Peyer's patch (tissue), 4 donors: ENCODE results near the gene ITCH. TPM values are rescaled to one million over a fixed set of nuclear protein-coding genes. Genes with fewer than 3 reads are reported as not detected.
A peak's percentile ranks its signal among the peaks of the same experiment; 100 is the strongest.

ENCODE experiments used
- DNase-seq, 3 donors: peaks; one replicate each; pipeline ENCODE4 v3.0.0-alpha.2; 2017 to 2019
- H3K27ac ChIP-seq, 4 donors: fragments of 200-600 bp; sonication (generic); one replicate each; pipeline ENCODE4 v1.5.1; 2016 to 2019
- H3K27me3 ChIP-seq, 2 donors: fragments of 200-600 bp; sonication (generic); one replicate each; pipeline ENCODE4 v1.5.1; 2019
- H3K36me3 ChIP-seq, 3 donors: fragments of 200-600 bp; sonication (generic); one replicate each; pipeline ENCODE4 v1.5.1; 2016 to 2019
- H3K4me1 ChIP-seq, 4 donors: fragments of 200-600 bp; sonication (generic); one replicate each; pipeline ENCODE4 v1.5.1; 2016 to 2019
- H3K4me3 ChIP-seq, 4 donors: fragments of 200-600 bp; sonication (generic); 1 replicate in 3 of 4; 2 replicates in 1 of 4; pipeline ENCODE4 v1.5.1; 2016 to 2019; ENCODE audit warnings: mild to moderate bottlenecking in 1 of 4
- H3K9me3 ChIP-seq, 4 donors: fragments of 200-600 bp; sonication (generic); one replicate each; pipeline ENCODE4 v1.5.1; 2016 to 2019; ENCODE audit warnings: mild to moderate bottlenecking in 1 of 4
- CTCF ChIP-seq, 6 experiments: fragments of 450-650 bp in 4 of 6; fragments of 200-600 bp in 2 of 6; sonication (generic) in 1 of 6; IDR thresholded peaks; one replicate each; pipeline ENCODE4 v1.5.1; 2017 to 2019; ENCODE audit warnings: antibody characterized with exemption in 6 of 6, mild to moderate bottlenecking in 3 of 6, moderate library complexity in 1 of 6
- POLR2A ChIP-seq, 2 donors: fragments of 450-650 bp; IDR thresholded peaks; one replicate each; pipeline ENCODE4 v1.5.1; 2017; ENCODE audit warnings: antibody characterized with exemption in 2 of 2, mild to moderate bottlenecking in 2 of 2, moderate library complexity in 2 of 2
- total RNA-seq, 4 donors: library from RNA; depleted of rRNA; stranded (reverse); fragments of >200 nt; gene quantifications; one replicate each; pipeline ENCODE4 v1.1.0, GENCODE V29; 2016

The ITCH gene
- total RNA-seq, 4 donors from 2014 or later, result 43.6 to 69.3 (median 59.8) TPM

DNA sequence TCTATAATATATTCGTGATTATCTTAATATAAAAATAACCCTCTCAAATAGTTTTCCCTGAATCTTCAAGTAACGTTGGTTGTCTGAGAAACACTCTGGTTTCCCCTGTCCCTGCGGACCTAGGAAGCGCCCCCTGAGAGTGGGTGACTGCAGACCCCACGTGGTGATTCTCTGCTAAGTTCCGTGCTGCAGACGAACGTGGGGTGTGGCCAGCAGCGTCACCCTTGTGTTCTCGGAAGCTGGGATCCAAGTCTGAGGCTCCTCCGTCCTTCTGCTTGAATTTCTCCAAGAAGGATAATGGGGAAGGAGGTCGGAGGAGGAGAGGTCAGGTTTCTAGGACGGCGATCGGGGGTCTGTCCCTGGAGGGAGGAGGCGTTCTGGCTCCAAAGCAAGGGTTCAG is 178.8 kb downstream of the ITCH start:
- H3K36me3 ChIP-seq, result peaks cover 0 to 48% (median 0%) of the 10 kb centered on the region in 3 donors
- no peak overlapping the region for H3K27ac ChIP-seq
- no peaks in the 10 kb centered on the region for H3K27me3 ChIP-seq
- no peak overlapping the region for H3K4me3 ChIP-seq
- H3K4me1 ChIP-seq, result peaks cover 0 to 13% (median 0%) of the 10 kb centered on the region in 4 donors
- DNase-seq, result no peak
- no peaks in the 10 kb centered on the region for H3K9me3 ChIP-seq
- no peak for TF ChIP-seq POLR2A (IDR thresholded peaks at IDR 0.05)
- no peak for TF ChIP-seq CTCF (IDR thresholded peaks at IDR 0.05)

- Histone ChIP-seq H3K4me1 (peaks cover 0 to 13% (median 0%) of the 10 kb centered on the region in 4 donors), H3K4me3 (no peak overlapping the region), H3K27me3 (no peaks in the 10 kb centered on the region), H3K27ac (no peak overlapping the region), H3K9me3 (no peaks in the 10 kb centered on the region), H3K36me3 (peaks cover 0 to 43% (median 0%) of the 10 kb centered on the region in 3 donors)
- no peak for DNase-seq
- TF ChIP-seq POLR2A (IDR thresholded peaks at IDR 0.05), result no peak
These were observed 179.4 kb downstream of the ITCH start for GRCh38 chr20:34542439-34542838.

DNA sequence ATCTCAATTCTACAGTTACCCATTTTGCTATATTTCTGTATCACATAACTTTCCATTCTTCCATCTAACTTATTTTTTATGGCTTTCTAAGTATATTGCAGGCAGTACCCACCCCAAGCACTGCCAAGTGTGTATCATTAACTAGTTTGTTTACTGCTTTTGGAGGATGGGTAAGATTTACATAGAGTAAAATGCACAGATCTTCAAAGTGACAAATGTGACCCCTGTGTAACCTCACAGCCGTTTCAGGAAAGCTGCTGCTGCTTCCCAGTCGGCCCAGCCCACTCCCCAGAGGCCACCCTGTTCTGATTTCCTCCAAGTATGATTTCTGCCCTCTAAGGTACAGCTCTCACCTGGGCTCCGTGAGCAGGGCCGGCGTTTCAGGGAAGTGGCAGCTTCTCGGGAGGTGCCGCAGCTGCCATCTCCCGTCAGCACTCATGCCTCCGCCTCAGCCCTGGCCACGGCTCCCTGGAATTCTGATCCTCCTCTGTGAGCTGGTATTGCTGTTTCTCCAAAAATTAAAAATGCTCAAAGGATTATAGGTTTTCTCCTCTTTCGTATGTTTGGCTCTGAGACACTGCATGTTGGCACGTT is 180.5 kb downstream of the ITCH start:
- no peak for DNase-seq

DNA sequence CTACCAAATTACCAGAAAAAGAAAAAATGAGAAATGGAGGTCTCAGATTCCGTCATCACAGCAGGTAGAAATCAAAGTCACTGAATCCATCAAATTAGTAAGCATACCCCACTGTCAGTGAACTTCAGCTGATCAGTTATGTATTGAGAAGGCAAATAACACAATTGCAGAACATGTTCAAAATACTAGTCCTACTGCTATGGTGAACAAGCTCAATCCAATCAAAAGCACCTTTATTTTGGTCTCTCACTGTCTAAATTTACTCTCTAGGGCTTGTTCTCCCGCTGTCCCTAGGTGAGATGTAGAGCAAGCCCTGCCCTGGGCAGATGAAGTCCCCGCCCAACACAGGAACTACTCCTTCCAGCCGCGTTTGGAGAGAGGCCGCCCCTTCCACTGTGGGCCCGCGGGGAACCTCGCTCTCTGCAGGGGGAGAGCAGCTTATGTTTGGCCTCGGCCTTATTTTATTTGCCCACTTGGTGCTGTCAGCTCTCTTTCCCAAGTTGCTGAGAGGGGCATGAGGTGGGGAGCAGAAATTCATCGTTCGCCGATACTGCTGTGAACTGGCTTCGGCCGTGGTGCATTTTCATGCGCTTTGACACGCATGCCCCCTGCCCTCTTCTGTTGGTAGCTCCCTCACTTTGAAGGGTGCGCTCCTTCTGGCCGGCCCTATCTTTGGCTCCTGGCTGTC is 181.2 kb downstream of the ITCH start:
- TF ChIP-seq POLR2A (IDR thresholded peaks at IDR 0.05) (no peak), CTCF (IDR thresholded peaks at IDR 0.05) (no peak)
- no peak overlapping the region for H3K27ac ChIP-seq
- no peak for DNase-seq
- no peaks in the 10 kb centered on the region for H3K9me3 ChIP-seq
- peak overlapping the region in 1 of 4 donors; percentile 26 for H3K4me3 ChIP-seq
- no peaks in the 10 kb centered on the region for H3K27me3 ChIP-seq
- H3K4me1 ChIP-seq, result peaks cover 0 to 13% (median 0%) of the 10 kb centered on the region in 4 donors
- peaks cover 0 to 33% (median 0%) of the 10 kb centered on the region in 3 donors for H3K36me3 ChIP-seq

More for the DNA sequence above, 180.5 kb downstream of the ITCH start:
- peaks cover 0 to 13% (median 0%) of the 10 kb centered on the region in 4 donors for H3K4me1 ChIP-seq
- no peak for TF ChIP-seq CTCF (IDR thresholded peaks at IDR 0.05)
- TF ChIP-seq POLR2A (IDR thresholded peaks at IDR 0.05), result no peak
- peak overlapping the region in 1 of 4 donors; percentile 48 for H3K27ac ChIP-seq
- H3K27me3 ChIP-seq, result no peaks in the 10 kb centered on the region
- no peaks in the 10 kb centered on the region for H3K9me3 ChIP-seq
- peaks cover 0 to 40% (median 0%) of the 10 kb centered on the region in 3 donors for H3K36me3 ChIP-seq
- H3K4me3 ChIP-seq, result no peak overlapping the region

- peaks cover 0 to 13% (median 0%) of the 10 kb centered on the region in 4 donors for H3K4me1 ChIP-seq
- no peaks in the 10 kb centered on the region for H3K27me3 ChIP-seq
- peaks cover 0 to 8% (median 0%) of the 10 kb centered on the region in 3 donors for H3K36me3 ChIP-seq
- H3K9me3 ChIP-seq, result no peaks in the 10 kb centered on the region
- TF ChIP-seq POLR2A (IDR thresholded peaks at IDR 0.05) (peak; percentile 36 to 46), CTCF (IDR thresholded peaks at IDR 0.05) (peak in 3 of 6 experiments; percentile 21 to 30 (median 29))
- H3K27ac ChIP-seq, result peak overlapping the region in 3 of 4 donors; percentile 46 to 77 (median 73)
- peak overlapping the region in 3 of 4 donors; percentile 10 to 55 (median 50) for H3K4me3 ChIP-seq
- peak in 2 of 3 donors; percentile 79 to 82 for DNase-seq
These were observed 183.7 kb downstream of the ITCH start for GRCh38 chr20:34546751-34547181.
